Measurements from ENCODE around the gene CABP7.

Gene CABP7

GRCh38 chr22:29768052-29768693 lies 48.4 kb downstream of the CABP7 start:
- H3K36me3 ChIP-seq (ENCODE audit: control insufficient read depth in 5 of 5, insufficient read depth in 5 of 5, low read length in 5 of 5) = peaks cover 3 to 21% (median 16%) of the 10 kb centered on the region in 5 donors
- H3K27me3 ChIP-seq (ENCODE audit: control insufficient read depth in 5 of 5, insufficient read depth in 4 of 5, low read length in 5 of 5) = no peaks in the 10 kb centered on the region
- H3K27ac ChIP-seq (ENCODE audit: low read depth, low read length) = no peak overlapping the region
- no peaks in the 10 kb centered on the region for H3K9me3 ChIP-seq (ENCODE audit: control insufficient read depth in 5 of 5, low read length in 5 of 5)
- peak overlapping the region; percentile 91 to 99 (median 97) for H3K9ac ChIP-seq (ENCODE audit: low read length in 5 of 5)
- peaks cover 6 to 33% (median 24%) of the 10 kb centered on the region in 5 donors for H3K4me1 ChIP-seq (ENCODE audit: control insufficient read depth in 5 of 5, insufficient read depth in 5 of 5, low read length in 5 of 5)
- peak overlapping the region; percentile 96 to 100 (median 99) for H3K4me3 ChIP-seq (ENCODE audit: low read depth in 1 of 5, low read length in 5 of 5)

GRCh38 chr22:29769723-29770321 lies 50.0 kb downstream of the CABP7 start:
- Histone ChIP-seq H3K27me3 (ENCODE audit: control insufficient read depth in 5 of 5, insufficient read depth in 4 of 5, low read length in 5 of 5) (no peaks in the 10 kb centered on the region), H3K4me3 (ENCODE audit: low read depth in 1 of 5, low read length in 5 of 5) (no peak overlapping the region), H3K4me1 (ENCODE audit: control insufficient read depth in 5 of 5, insufficient read depth in 5 of 5, low read length in 5 of 5) (peaks cover 6 to 33% (median 24%) of the 10 kb centered on the region in 5 donors), H3K9ac (ENCODE audit: low read length in 5 of 5) (no peak overlapping the region), H3K9me3 (ENCODE audit: control insufficient read depth in 5 of 5, low read length in 5 of 5) (no peaks in the 10 kb centered on the region), H3K36me3 (ENCODE audit: control insufficient read depth in 5 of 5, insufficient read depth in 5 of 5, low read length in 5 of 5) (peaks cover 3 to 21% (median 16%) of the 10 kb centered on the region in 5 donors), H3K27ac (ENCODE audit: low read depth, low read length) (no peak overlapping the region)

- H3K4me1 ChIP-seq (ENCODE audit: control insufficient read depth in 5 of 5, insufficient read depth in 5 of 5, low read length in 5 of 5) = peaks cover 4 to 22% (median 15%) of the 10 kb centered on the region in 5 donors
- H3K36me3 ChIP-seq (ENCODE audit: control insufficient read depth in 5 of 5, insufficient read depth in 5 of 5, low read length in 5 of 5) = peaks cover 3 to 21% (median 16%) of the 10 kb centered on the region in 5 donors
- no peaks in the 10 kb centered on the region for H3K27me3 ChIP-seq (ENCODE audit: control insufficient read depth in 5 of 5, insufficient read depth in 4 of 5, low read length in 5 of 5)
- H3K9me3 ChIP-seq (ENCODE audit: control insufficient read depth in 5 of 5, low read length in 5 of 5) = no peaks in the 10 kb centered on the region
- H3K9ac ChIP-seq (ENCODE audit: low read length in 5 of 5) = no peak overlapping the region
- no peak overlapping the region for H3K4me3 ChIP-seq (ENCODE audit: low read depth in 1 of 5, low read length in 5 of 5)
- no peak overlapping the region for H3K27ac ChIP-seq (ENCODE audit: low read depth, low read length)
These were observed 52.4 kb downstream of the CABP7 start for GRCh38 chr22:29772170-29772641.

GRCh38 chr22:29773233-29773632 lies 53.4 kb downstream of the CABP7 start:
- H3K4me1 ChIP-seq (ENCODE audit: control insufficient read depth in 5 of 5, insufficient read depth in 5 of 5, low read length in 5 of 5) = peaks cover under 1 to 14% (median 6%) of the 10 kb centered on the region in 5 donors
- H3K9ac ChIP-seq (ENCODE audit: low read length in 5 of 5) = no peak overlapping the region
- no peaks in the 10 kb centered on the region for H3K27me3 ChIP-seq (ENCODE audit: control insufficient read depth in 5 of 5, insufficient read depth in 4 of 5, low read length in 5 of 5)
- H3K9me3 ChIP-seq (ENCODE audit: control insufficient read depth in 5 of 5, low read length in 5 of 5) = no peaks in the 10 kb centered on the region
- peaks cover 3 to 21% (median 16%) of the 10 kb centered on the region in 5 donors for H3K36me3 ChIP-seq (ENCODE audit: control insufficient read depth in 5 of 5, insufficient read depth in 5 of 5, low read length in 5 of 5)
- H3K4me3 ChIP-seq (ENCODE audit: low read depth in 1 of 5, low read length in 5 of 5) = no peak overlapping the region
- no peak overlapping the region for H3K27ac ChIP-seq (ENCODE audit: low read depth, low read length)

- Histone ChIP-seq H3K9ac (ENCODE audit: low read length in 5 of 5) (no peak overlapping the region), H3K27me3 (ENCODE audit: control insufficient read depth in 5 of 5, insufficient read depth in 4 of 5, low read length in 5 of 5) (no peaks in the 10 kb centered on the region), H3K9me3 (ENCODE audit: control insufficient read depth in 5 of 5, low read length in 5 of 5) (no peaks in the 10 kb centered on the region), H3K36me3 (ENCODE audit: control insufficient read depth in 5 of 5, insufficient read depth in 5 of 5, low read length in 5 of 5) (no peaks in the 10 kb centered on the region), H3K4me1 (ENCODE audit: control insufficient read depth in 5 of 5, insufficient read depth in 5 of 5, low read length in 5 of 5) (peaks cover 10 to 45% (median 32%) of the 10 kb centered on the region in 5 donors), H3K27ac (ENCODE audit: low read depth, low read length) (no peak overlapping the region), H3K4me3 (ENCODE audit: low read depth in 1 of 5, low read length in 5 of 5) (no peak overlapping the region)
These were observed 60.4 kb downstream of the CABP7 start for GRCh38 chr22:29780220-29780619.

GRCh38 chr22:29780748-29781676 lies 61.2 kb downstream of the CABP7 start:
- no peaks in the 10 kb centered on the region for H3K9me3 ChIP-seq (ENCODE audit: control insufficient read depth in 5 of 5, low read length in 5 of 5)
- H3K27ac ChIP-seq (ENCODE audit: low read depth, low read length) = peak overlapping the region; percentile 60
- peaks cover 10 to 45% (median 32%) of the 10 kb centered on the region in 5 donors for H3K4me1 ChIP-seq (ENCODE audit: control insufficient read depth in 5 of 5, insufficient read depth in 5 of 5, low read length in 5 of 5)
- no peak overlapping the region for H3K9ac ChIP-seq (ENCODE audit: low read length in 5 of 5)
- H3K27me3 ChIP-seq (ENCODE audit: control insufficient read depth in 5 of 5, insufficient read depth in 4 of 5, low read length in 5 of 5) = no peaks in the 10 kb centered on the region
- H3K36me3 ChIP-seq (ENCODE audit: control insufficient read depth in 5 of 5, insufficient read depth in 5 of 5, low read length in 5 of 5) = no peaks in the 10 kb centered on the region
- peak overlapping the region in 1 of 5 donors; percentile 40 for H3K4me3 ChIP-seq (ENCODE audit: low read depth in 1 of 5, low read length in 5 of 5)

All from subcutaneous abdominal adipose tissue (tissue), 5 donors.